Ishikawa (cell line): ENCODE data around the gene FAIM.
A peak's percentile ranks its signal among the peaks of the same experiment; 100 is the strongest.

Experiments used
- CEBPB ChIP-seq: IDR thresholded peaks from 2 replicates; pipeline ENCODE4 v1.6.1; 2012
- CREB1 ChIP-seq: IDR thresholded peaks from 2 replicates; pipeline ENCODE4 v1.6.1; 2012; ENCODE audit warnings: low read depth
- EGR1 ChIP-seq: IDR thresholded peaks from 2 replicates; pipeline ENCODE4 v1.6.1; 2012
- EP300 ChIP-seq: IDR thresholded peaks from 2 replicates; pipeline ENCODE4 v1.6.1; 2012; ENCODE audit warnings: borderline replicate concordance
- FOXM1 ChIP-seq: IDR thresholded peaks from 2 replicates; pipeline ENCODE4 v1.6.1; 2012; ENCODE audit warnings: low read depth, borderline replicate concordance
- MAX ChIP-seq: IDR thresholded peaks from 2 replicates; pipeline ENCODE4 v1.6.1; 2012
- NFIC ChIP-seq: IDR thresholded peaks from 2 replicates; pipeline ENCODE4 v1.6.1; 2012
- RAD21 ChIP-seq: IDR thresholded peaks from 2 replicates; pipeline ENCODE4 v1.6.1; 2012; ENCODE audit warnings: low read depth
- REST ChIP-seq: IDR thresholded peaks from 2 replicates; pipeline ENCODE4 v1.6.1; 2012; ENCODE audit warnings: low read depth, mild to moderate bottlenecking
- TAF1 ChIP-seq: IDR thresholded peaks from 2 replicates; pipeline ENCODE4 v1.6.1; 2012; ENCODE audit warnings: low read depth, mild to moderate bottlenecking
- TCF12 ChIP-seq: IDR thresholded peaks from 2 replicates; pipeline ENCODE4 v1.6.1; 2012; ENCODE audit warnings: low read depth
- TEAD4 ChIP-seq: IDR thresholded peaks from 2 replicates; pipeline ENCODE4 v1.6.1; 2012
- USF1 ChIP-seq: IDR thresholded peaks from 2 replicates; pipeline ENCODE4 v1.6.1; 2012
- YY1 ChIP-seq: IDR thresholded peaks from 2 replicates; pipeline ENCODE4 v1.6.1; 2012; ENCODE audit warnings: low read depth
- ZBTB7A ChIP-seq: IDR thresholded peaks from 2 replicates; pipeline ENCODE4 v1.6.1; 2012; ENCODE audit warnings: low read depth

FAIM gene

GRCh38 chr3:138608322-138609135, at the start of gene FAIM:
TSS of gene FAIM (plus strand) at chr3:138608771. CDS start at chr3:138619727, 10,956 bp downstream.
- TF ChIP-seq TAF1 (peak; percentile 32; the same call in 1 of the 2 replicates), USF1 (no peak), CEBPB (no peak), NFIC (no peak), MAX (peak; percentile 87), YY1 (peak; percentile 82)

- no peak for TF ChIP-seq YY1
- no peak for TF ChIP-seq USF1
- no peak for TF ChIP-seq TEAD4
Observed at GRCh38 chr3:138559134-138559533, 49.4 kb upstream of the FAIM start.

GRCh38 chr3:138560501-138560900, 48.1 kb upstream of the FAIM start:
- no peak for TF ChIP-seq CEBPB
- TF ChIP-seq USF1, result no peak
- TF ChIP-seq MAX, result no peak
- no peak for TF ChIP-seq TAF1
- no peak for TF ChIP-seq FOXM1
- TF ChIP-seq EP300, result no peak
- no peak for TF ChIP-seq TCF12
- no peak for TF ChIP-seq YY1
- TF ChIP-seq RAD21, result no peak
- no peak for TF ChIP-seq ZBTB7A
- no peak for TF ChIP-seq CREB1
- no peak for TF ChIP-seq NFIC
- TF ChIP-seq EGR1, result no peak
- no peak for TF ChIP-seq REST
- TF ChIP-seq TEAD4, result no peak

- TF ChIP-seq TAF1, result no peak
- TF ChIP-seq MAX, result no peak
- no peak for TF ChIP-seq NFIC
- TF ChIP-seq FOXM1, result no peak
- no peak for TF ChIP-seq ZBTB7A
- no peak for TF ChIP-seq EGR1
- TF ChIP-seq YY1, result no peak
- TF ChIP-seq CREB1, result no peak
- no peak for TF ChIP-seq TCF12
- no peak for TF ChIP-seq EP300
- no peak for TF ChIP-seq TEAD4
- no peak for TF ChIP-seq USF1
- no peak for TF ChIP-seq CEBPB
- TF ChIP-seq RAD21, result no peak
- no peak for TF ChIP-seq REST
Observed at GRCh38 chr3:138567403-138567802, 41.2 kb upstream of the FAIM start.

- TF ChIP-seq MAX (no peak), EP300 (no peak), TAF1 (no peak), EGR1 (no peak), CREB1 (no peak), YY1 (no peak), FOXM1 (no peak), USF1 (no peak), ZBTB7A (no peak), RAD21 (no peak), TEAD4 (no peak)
Observed at GRCh38 chr3:138569090-138569489, 39.5 kb upstream of the FAIM start.
